ENCODE measurements around the gene CD7. TPM values are rescaled to one million over a fixed set of nuclear protein-coding genes. Genes with fewer than 3 reads are reported as not detected.

CD7 gene
- total RNA-seq, 2 donors from 2014 or later, result 0.55 to 0.80 TPM

DNA sequence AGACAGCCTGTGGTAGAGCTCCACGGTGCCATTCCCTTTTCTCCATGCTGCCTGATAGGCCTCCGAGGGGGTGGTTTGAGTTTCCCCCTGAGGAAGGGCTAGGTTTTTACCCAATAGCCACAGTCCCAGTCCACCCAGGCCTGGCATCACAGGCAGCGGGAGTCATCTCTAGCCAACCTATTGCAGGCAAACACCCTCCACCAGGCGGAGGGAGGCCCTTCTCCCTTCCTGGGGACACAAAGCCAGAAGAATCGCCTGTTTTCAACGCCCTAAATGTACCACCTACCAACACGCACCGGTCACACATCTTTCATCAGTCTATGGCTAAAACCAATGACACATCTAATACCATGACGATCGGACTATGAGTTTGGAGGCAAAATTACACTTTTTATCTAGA is 51.3 kb downstream of the CD7 start:
- peaks cover 24% of the 10 kb centered on the region for H3K4me1 ChIP-seq (ENCODE audit: control insufficient read depth, insufficient read depth, low read length)
- no peak overlapping the region for H3K27ac ChIP-seq (ENCODE audit: low read depth, low read length)
- WGBS, 2 experiments (ENCODE audit: insufficient coverage in 1 of 2, insufficient read length in 1 of 2), result 94 to 96% methylated on average over 7 to 10 of the region's 10 CpGs
- no peak for DNase-seq
- no peak overlapping the region for H3K27ac Mint-ChIP-seq
- H3K9ac ChIP-seq (ENCODE audit: extremely low read depth, low read length, poor library complexity, severe bottlenecking), result no peak overlapping the region
- no peaks in the 10 kb centered on the region for H3K27me3 ChIP-seq (ENCODE audit: control insufficient read depth, insufficient read depth, low read length, poor library complexity, severe bottlenecking)
- TF ChIP-seq, protein P1, sequence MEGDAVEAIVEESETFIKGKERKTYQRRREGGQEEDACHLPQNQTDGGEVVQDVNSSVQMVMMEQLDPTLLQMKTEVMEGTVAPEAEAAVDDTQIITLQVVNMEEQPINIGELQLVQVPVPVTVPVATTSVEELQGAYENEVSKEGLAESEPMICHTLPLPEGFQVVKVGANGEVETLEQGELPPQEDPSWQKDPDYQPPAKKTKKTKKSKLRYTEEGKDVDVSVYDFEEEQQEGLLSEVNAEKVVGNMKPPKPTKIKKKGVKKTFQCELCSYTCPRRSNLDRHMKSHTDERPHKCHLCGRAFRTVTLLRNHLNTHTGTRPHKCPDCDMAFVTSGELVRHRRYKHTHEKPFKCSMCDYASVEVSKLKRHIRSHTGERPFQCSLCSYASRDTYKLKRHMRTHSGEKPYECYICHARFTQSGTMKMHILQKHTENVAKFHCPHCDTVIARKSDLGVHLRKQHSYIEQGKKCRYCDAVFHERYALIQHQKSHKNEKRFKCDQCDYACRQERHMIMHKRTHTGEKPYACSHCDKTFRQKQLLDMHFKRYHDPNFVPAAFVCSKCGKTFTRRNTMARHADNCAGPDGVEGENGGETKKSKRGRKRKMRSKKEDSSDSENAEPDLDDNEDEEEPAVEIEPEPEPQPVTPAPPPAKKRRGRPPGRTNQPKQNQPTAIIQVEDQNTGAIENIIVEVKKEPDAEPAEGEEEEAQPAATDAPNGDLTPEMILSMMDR (conservative IDR thresholded peaks at IDR 0.05), result no peak
- no peak overlapping the region for H3K4me3 ChIP-seq (ENCODE audit: low read length)
- H3K4me1 Mint-ChIP-seq, result peaks cover 37% of the 10 kb centered on the region
- H3K36me3 Mint-ChIP-seq (ENCODE audit: low read depth), result peaks cover 88% of the 10 kb centered on the region
- H3K4me3 Mint-ChIP-seq, result no peak overlapping the region
- H3K9me3 Mint-ChIP-seq, result no peaks in the 10 kb centered on the region
- H3K36me3 ChIP-seq (ENCODE audit: control insufficient read depth, insufficient read depth, low read length), result peaks cover 94% of the 10 kb centered on the region
- H3K9me3 ChIP-seq (ENCODE audit: control insufficient read depth, low read length), result no peaks in the 10 kb centered on the region
- H3K27me3 Mint-ChIP-seq (ENCODE audit: insufficient read depth), result no peaks in the 10 kb centered on the region

Other genes with a start within 250 kb of the CD7 start
- gene FASN, start 219.4 kb downstream of the CD7 start, total RNA-seq, result 100 to 1,000 TPM; 371 to 498 TPM
- gene CCDC57, start 104.8 kb downstream of the CD7 start, total RNA-seq, result 10 to 100 TPM; 61.8 to 82.8 TPM
- 10 to 100 TPM; 31.8 to 39.7 TPM for gene SLC16A3, start 88.6 kb downstream of the CD7 start, total RNA-seq
- 100 to 1,000 TPM; 104 to 143 TPM for gene CSNK1D, start 43.9 kb downstream of the CD7 start, total RNA-seq
- not detected for gene SECTM1, start 16.2 kb upstream of the CD7 start, total RNA-seq
- under 1 TPM; 0.46 to 0.48 TPM for gene TEX19, start 41.6 kb upstream of the CD7 start, total RNA-seq
- under 1 TPM in 1 of 2 donors, not detected in 1; 0.40 TPM for gene UTS2R, start 54.2 kb upstream of the CD7 start, total RNA-seq
- 10 to 100 TPM; 31.5 to 37.6 TPM for gene HEXD, start 100.7 kb upstream of the CD7 start, total RNA-seq
- gene OGFOD3, start 101.0 kb upstream of the CD7 start, total RNA-seq, result 10 to 100 TPM; 24.0 to 30.1 TPM
- gene CYBC1, start 133.1 kb upstream of the CD7 start, total RNA-seq, result 10 to 100 TPM; 71.2 to 88.5 TPM
- gene NARF, start 141.1 kb upstream of the CD7 start, total RNA-seq, result 10 to 100 TPM; 64.0 to 70.8 TPM
- 10 to 100 TPM; 67.2 to 68.1 TPM for gene FOXK2, start 202.1 kb upstream of the CD7 start, total RNA-seq